HG03097 (cell line): ENCODE results near the gene TSPAN31.
"Not testable (repeated sequence)": the region's sequence is repeated elsewhere in the genome, so short reads cannot be mapped to it uniquely, and the experiment has no call there.

Source experiments
- ATAC-seq: cut with Tn5 transposase; IDR thresholded peaks from one replicate; pipeline ENCODE4 v1.9.1; 2021; ENCODE audit not compliant: unreplicated experiment, low FRiP score

Gene TSPAN31

GRCh38 chr12:57721846-57722608 is 22.8 kb upstream of the TSPAN31 start:
- not testable (repeated sequence) for ATAC-seq

GRCh38 chr12:57722716-57723629 is 21.9 kb upstream of the TSPAN31 start:
- ATAC-seq = no peak

- ATAC-seq = no peak
Measured at GRCh38 chr12:57723630-57723962, 21.2 kb upstream of the TSPAN31 start.

- no peak for ATAC-seq
Measured at GRCh38 chr12:57724003-57724935, 20.6 kb upstream of the TSPAN31 start.

- ATAC-seq = no peak
Measured at GRCh38 chr12:57724936-57725740, 19.7 kb upstream of the TSPAN31 start.

- no peak for ATAC-seq
Measured at GRCh38 chr12:57725851-57726150, 19.0 kb upstream of the TSPAN31 start.

GRCh38 chr12:57726151-57726883 is 18.5 kb upstream of the TSPAN31 start:
- ATAC-seq = no peak

GRCh38 chr12:57726884-57727757 is 17.7 kb upstream of the TSPAN31 start:
- ATAC-seq = no peak

- no peak for ATAC-seq
Measured at GRCh38 chr12:57727758-57728395, 17.0 kb upstream of the TSPAN31 start.

GRCh38 chr12:57729321-57729844 is 15.5 kb upstream of the TSPAN31 start:
- no peak for ATAC-seq

- ATAC-seq = no peak
Measured at GRCh38 chr12:57730336-57731067, 14.3 kb upstream of the TSPAN31 start.

- ATAC-seq = no peak
Measured at GRCh38 chr12:57731411-57732080, 13.3 kb upstream of the TSPAN31 start.

- ATAC-seq = no peak
Measured at GRCh38 chr12:57732270-57732669, 12.6 kb upstream of the TSPAN31 start.

- no peak for ATAC-seq
Measured at GRCh38 chr12:57732726-57733593, 11.9 kb upstream of the TSPAN31 start.

GRCh38 chr12:57733928-57734327 is 10.9 kb upstream of the TSPAN31 start:
- no peak for ATAC-seq

GRCh38 chr12:57734591-57734990 is 10.2 kb upstream of the TSPAN31 start:
- ATAC-seq = no peak
